Activated CD4-positive, CD25-positive, alpha-beta regulatory T cell (primary cell): ENCODE data around the gene IL5RA.

Experiments
- DNase-seq, 4 experiments: peaks; one replicate each; lab custom pipeline; 2025; lab: John Stamatoyannopoulos, UW

IL5RA gene

DNA sequence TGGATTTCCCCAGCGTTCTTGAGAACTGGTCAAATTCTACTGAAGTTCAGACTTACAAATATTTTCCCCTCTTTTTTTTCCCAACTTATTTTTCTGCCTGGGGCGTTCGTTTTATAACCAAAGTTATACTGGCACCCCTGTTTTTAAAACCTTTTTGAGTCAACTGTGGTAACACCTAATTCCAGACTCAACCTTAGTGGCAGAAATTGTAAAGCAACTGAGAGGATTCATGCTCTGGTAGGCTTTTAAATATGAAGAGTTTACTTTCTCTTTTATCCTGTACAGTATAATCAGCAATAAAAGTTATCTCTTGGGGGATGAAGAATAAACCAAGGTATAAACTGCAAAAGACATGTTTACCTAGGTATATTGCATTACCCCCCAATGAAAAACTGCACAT is 2.3 kb downstream of the IL5RA start:
- no peak for DNase-seq

DNA sequence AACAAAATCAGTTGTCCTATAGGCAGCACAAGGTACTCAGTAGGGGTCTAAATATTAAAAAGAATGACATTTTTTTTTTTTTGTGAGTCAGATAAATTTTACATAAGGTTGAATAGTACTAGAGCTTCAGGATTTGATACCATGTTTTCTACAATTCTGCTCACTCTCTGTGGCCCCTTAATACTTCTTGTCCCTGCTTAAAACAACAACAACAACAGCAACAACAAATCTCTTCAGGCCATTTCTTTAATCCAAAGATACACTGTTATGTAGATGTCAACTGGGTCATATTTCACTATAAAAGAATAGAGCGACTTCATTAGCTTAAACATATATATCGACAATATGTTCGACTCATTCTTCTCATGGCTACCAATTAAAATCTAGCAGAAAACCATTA is 3.0 kb downstream of the IL5RA start:
- no peak for DNase-seq

- no peak for DNase-seq
These were observed 4.4 kb downstream of the IL5RA start for GRCh38 chr3:3105815-3106214.

DNA sequence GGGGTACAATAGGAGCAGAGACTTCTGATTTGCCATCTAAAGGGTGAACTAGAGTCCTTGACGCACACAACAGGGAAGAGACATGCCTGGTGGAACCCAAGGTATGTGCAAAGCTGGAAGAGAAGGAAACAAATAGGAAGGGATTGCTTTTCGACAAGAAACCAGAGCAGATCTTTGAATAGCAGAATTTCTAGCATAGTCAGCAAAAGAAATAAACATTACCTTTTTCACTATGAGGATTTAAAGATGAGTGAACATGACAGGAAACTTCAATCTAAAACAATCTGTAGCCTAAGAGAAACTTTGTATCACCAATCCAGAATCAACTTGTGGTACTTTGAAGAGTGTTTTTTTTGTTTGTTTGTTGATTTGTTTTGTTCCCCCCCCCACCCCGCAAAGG is 4.9 kb downstream of the IL5RA start:
- no peak for DNase-seq

- DNase-seq: no peak
These were observed 7.4 kb downstream of the IL5RA start for GRCh38 chr3:3102751-3103150.

- DNase-seq: no peak
These were observed 8.3 kb downstream of the IL5RA start for GRCh38 chr3:3101660-3102458.

DNA sequence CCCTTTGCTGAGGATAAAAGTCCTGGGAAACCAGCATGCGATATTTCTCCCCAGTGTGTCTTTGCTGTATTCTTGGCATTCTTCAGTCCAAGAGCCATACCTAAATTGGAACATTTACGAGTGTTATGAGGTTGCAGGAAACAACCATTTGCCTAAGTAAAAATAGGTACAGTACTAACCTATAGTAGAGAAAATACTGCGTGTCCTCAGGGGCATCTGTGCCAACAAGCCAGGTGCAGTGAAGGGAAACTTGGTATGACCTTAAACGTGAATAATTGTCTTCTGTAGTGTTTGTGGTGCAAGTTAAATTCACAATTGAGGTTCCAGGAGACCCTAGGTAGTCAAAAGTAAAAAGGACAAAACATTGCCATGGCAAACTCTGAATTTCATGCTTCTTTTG is 12.2 kb downstream of the IL5RA start:
- DNase-seq: no peak

- DNase-seq: no peak
These were observed 21.2 kb downstream of the IL5RA start for GRCh38 chr3:3089017-3089416.

GRCh38 chr3:3087716-3088465 is 22.3 kb downstream of the IL5RA start:
- DNase-seq: no peak

DNA sequence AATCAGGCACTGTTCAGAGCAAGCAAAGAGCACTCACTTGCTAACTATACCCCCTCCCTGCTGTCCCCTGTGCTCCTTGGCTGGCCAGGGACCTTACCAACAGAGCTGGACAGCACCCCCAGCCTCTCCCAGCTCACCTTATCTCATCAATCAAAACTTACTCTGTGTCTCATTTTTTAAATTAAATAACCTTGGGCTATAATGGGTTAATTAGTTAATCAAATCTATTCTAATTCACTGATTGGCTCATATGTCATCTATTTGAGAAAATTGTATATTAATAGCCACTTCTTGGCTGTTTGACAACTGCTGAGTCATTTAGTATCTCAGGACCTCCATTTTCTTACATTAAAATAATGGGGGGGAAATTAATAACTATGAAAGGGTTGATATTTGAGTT is 22.9 kb downstream of the IL5RA start:
- DNase-seq: no peak

GRCh38 chr3:3086239-3086638 is 23.9 kb downstream of the IL5RA start:
- no peak for DNase-seq

DNA sequence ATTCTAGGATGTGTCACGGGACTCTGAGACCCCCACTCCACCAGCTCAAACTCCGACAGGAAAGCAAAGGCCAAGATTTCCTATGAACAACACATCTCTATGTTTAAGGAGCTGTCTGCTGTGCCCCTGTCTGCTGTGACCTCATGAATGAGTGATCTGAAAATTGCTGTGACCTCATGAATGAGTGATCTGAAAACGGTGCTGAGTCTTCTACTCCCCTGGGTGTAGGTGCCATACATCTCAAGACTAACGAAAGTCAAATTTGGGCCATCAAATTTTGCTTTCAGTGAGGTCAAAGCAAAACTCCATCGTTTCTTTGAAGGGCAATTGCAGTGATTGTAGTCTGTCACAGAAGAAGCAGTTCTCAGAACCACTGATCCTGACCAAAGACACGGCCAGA is 24.4 kb downstream of the IL5RA start:
- DNase-seq: no peak

GRCh38 chr3:3084890-3085289 is 25.3 kb downstream of the IL5RA start:
- no peak for DNase-seq

DNA sequence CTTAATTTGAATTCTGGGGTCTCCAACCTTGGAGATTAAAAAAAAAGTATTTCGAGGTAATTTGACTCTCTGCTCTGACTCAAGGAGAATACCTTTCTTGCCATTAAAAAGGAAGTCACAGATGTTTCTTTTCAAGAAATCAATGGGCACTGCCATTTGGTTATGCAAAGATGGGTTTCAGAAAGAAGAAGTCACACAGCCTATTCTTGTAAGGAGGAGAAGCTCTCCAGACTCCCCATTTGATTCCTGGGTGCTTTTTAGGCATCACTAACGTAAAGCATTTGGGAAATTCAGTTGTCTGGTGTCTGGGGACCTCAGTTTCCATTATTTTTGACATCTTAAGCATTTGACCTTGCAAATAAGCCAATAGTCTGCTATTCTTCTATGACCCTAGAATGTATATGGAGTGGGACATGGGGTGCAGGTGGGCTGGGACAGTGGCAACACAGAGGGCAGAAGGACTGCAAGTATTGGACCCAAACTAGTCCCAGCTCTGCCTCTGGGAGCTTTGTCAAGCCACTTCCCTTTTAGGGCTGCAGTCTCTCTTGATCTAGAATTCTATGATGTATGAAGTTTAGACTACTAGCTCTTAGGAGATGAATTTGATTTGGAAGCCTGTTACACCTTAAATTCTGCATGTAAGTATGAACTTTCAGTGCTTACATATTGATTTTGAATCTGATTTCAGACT is 27.8 kb downstream of the IL5RA start:
- no peak for DNase-seq

- DNase-seq: no peak
These were observed 28.6 kb downstream of the IL5RA start for GRCh38 chr3:3081381-3082233.

DNA sequence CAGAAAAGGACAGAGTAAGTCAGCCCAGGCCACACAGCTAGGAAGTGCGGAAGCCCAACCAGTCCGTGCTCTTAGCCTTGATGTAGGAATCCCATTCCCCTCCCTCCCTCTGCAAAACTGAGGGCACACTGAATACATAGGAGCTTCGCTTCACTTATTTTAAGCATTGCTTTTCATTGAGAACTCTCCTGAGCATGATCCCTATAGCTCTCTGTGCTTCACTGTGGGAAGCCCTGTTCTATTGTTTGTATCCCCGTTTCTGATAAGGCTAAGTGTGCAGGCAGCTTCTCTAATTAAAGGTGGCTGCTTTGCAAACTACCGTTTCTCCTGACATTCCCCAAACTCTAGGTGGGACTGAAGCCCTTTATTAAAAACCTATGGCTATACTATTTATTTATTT is 29.9 kb downstream of the IL5RA start:
- no peak for DNase-seq

DNA sequence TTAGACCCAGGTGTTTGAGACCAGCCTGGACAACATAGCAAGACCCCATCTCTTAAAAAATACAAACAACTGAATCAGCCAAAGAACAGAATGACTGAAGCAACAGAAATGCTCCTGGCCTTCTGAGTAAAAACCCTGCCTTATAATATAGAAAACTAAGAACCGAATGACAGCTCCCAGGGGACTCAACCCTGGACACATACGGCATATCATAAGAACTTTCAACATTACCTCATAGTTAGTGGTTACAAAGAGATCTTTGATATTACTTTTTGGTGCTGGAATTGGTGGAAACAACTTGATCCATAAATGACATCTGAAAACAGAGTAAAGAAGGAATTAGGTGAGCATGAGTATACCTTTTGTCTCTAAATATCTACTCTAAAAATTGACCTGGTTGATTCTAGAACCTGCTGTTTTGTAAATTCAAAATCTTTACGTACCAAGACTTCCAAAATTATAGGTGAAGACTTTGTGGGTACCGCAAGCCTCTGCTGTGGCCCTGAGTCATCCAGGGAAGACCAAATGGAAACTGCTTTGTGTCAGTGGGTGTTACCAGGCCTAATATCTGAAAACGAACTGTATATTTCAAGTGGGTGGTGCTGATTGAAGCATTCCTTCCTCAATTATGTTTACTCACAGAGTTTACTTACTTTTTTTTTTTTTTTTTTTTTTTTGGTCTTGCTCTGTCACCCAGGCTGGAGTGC is 35.5 kb downstream of the IL5RA start:
- no peak for DNase-seq

GRCh38 chr3:3071136-3071535 is 39.0 kb downstream of the IL5RA start:
- DNase-seq: no peak

- DNase-seq: no peak
These were observed 40.5 kb downstream of the IL5RA start for GRCh38 chr3:3069723-3070122.

DNA sequence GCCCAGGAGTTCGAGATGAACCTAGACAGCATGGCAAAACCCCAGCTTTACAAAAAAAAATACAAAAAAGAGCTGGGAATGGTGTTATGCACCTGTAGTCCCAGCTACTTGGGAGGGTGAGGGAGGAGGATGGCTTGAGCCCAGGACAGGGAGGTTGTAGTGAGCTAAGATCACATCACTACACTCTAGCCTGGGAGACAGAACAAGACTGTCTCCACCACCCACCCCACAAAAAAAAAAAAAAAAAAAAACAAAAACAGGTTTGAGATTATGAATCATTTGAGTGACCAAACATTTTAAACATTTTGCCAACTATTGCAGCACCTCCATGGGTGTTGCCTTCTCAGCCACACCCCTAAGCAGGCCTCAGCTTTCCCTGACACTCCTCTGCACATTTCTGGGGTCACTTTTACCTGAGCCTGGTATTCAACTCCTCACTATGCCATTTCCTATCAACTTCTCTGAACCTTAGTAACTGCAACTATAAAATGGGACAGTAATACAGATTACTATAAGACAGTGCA is 41.8 kb downstream of the IL5RA start:
- no peak for DNase-seq

DNA sequence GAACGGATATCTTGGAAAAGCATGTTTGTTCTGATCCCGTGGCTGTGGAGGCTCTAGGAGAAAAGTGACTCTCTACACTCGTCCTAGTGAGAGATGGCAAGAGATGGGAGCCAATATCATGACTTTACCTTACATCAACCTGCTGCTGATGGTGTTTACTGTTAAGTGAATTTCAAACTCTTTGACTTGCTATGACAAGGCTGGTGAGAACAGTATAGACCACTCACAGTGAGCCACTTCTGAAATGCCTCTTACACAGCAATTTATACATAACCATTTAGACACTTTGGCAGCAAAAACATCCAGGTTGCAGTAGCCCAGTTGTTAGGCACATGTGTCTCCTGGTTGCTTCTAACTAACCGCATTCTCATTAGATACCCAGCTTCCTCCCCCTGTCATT is 43.3 kb downstream of the IL5RA start:
- DNase-seq: no peak
